Smooth muscle cell (in vitro differentiated cells): ENCODE measurements around the gene CCDC51. TPM values are rescaled to one million over a fixed set of nuclear protein-coding genes. Genes with fewer than 3 reads are reported as not detected.
A peak's percentile ranks its signal among the peaks of the same experiment; 100 is the strongest.
"Not testable (repeated sequence)": the region's sequence is repeated elsewhere in the genome, so short reads cannot be mapped to it uniquely, and the experiment has no call there.

Source experiments
- DNase-seq: peaks from one replicate; lab custom pipeline; 2025; ENCODE audit not compliant: unreplicated experiment; lab: John Stamatoyannopoulos, UW
- H2AFZ ChIP-seq: fragments of 200-600 bp; sonication (generic); 2 replicates; pipeline ENCODE4 v1.6.0; 2016; ENCODE audit warnings: antibody characterized with exemption, low read depth, mild to moderate bottlenecking
- H3F3A ChIP-seq: fragments of 200-600 bp; sonication (generic); 2 replicates; pipeline ENCODE4 v1.6.0; 2017; ENCODE audit warnings: antibody characterized with exemption, low read depth
- H3K27ac ChIP-seq: fragments of 200-600 bp; sonication (generic); 2 replicates; pipeline ENCODE4 v1.5.1; 2016; ENCODE audit warnings: low read depth, mild to moderate bottlenecking
- H3K27me3 ChIP-seq: fragments of 200-600 bp; sonication (generic); 2 replicates; pipeline ENCODE4 v1.6.1; 2016; ENCODE audit warnings: low read depth, mild to moderate bottlenecking
- H3K36me3 ChIP-seq: fragments of 200-600 bp; sonication (generic); 2 replicates; pipeline ENCODE4 v1.5.1; 2016; ENCODE audit warnings: low read depth
- H3K4me1 ChIP-seq: fragments of 200-600 bp; sonication (generic); 2 replicates; pipeline ENCODE4 v1.5.1; 2016; ENCODE audit warnings: low read depth
- H3K4me2 ChIP-seq: fragments of 200-600 bp; sonication (generic); 2 replicates; pipeline ENCODE4 v1.6.0; 2016; ENCODE audit warnings: mild to moderate bottlenecking
- H3K4me3 ChIP-seq: fragments of 200-600 bp; sonication (generic); 2 replicates; pipeline ENCODE4 v1.5.1; 2016; ENCODE audit warnings: mild to moderate bottlenecking
- H3K79me2 ChIP-seq: fragments of 200-600 bp; sonication (generic); 2 replicates; pipeline ENCODE4 v1.6.0; 2016; ENCODE audit warnings: low read depth, mild to moderate bottlenecking
- H3K9ac ChIP-seq: fragments of 200-600 bp; sonication (generic); 2 replicates; pipeline ENCODE4 v1.6.0; 2016; ENCODE audit warnings: low read depth
- H3K9me3 ChIP-seq: fragments of 200-600 bp; sonication (generic); replicated peaks from 2 replicates; pipeline ENCODE4 v1.5.1; 2016; ENCODE audit warnings: low read depth
- H4K20me1 ChIP-seq: fragments of 200-600 bp; sonication (generic); 2 replicates; pipeline ENCODE4 v1.6.0; 2016; ENCODE audit warnings: low read depth
- CTCF ChIP-seq: fragments of 200-600 bp; sonication (generic); IDR thresholded peaks from 2 replicates; pipeline ENCODE4 v1.5.1; 2017; ENCODE audit warnings: borderline replicate concordance, mild to moderate bottlenecking, antibody characterized with exemption; ENCODE audit not compliant: insufficient read depth, poor library complexity, severe bottlenecking
- WGBS: methylation state at CpG from one replicate; pipeline ENCODE4 v1.1.7; 2016; ENCODE audit warnings: low lambda C conversion rate; 5-methylcytosine and 5-hydroxymethylcytosine counted together
- polyA plus RNA-seq: library from polyadenylated mRNA; unstranded; fragments of >200 nt; fragmentation: Nextera tagmentation; extraction: Ambion mirVana; gene quantifications from 2 replicates; pipeline ENCODE4 v1.2.1, GENCODE V29; 2016
- total RNA-seq: library from RNA; depleted of rRNA; stranded (reverse); fragments of >200 nt; gene quantifications from 2 replicates; pipeline ENCODE4 v1.2.3, GENCODE V29; 2014

Gene CCDC51
- total and polyA plus RNA-seq, 2 experiments from 2014 or later: 9.0 to 18.3 TPM

GRCh38 chr3:48402281-48402732 lies 37.6 kb downstream of the CCDC51 start:
- DNase-seq: no peak
- Histone ChIP-seq H3K9me3 (no peaks in the 10 kb centered on the region), H3K4me3 (no peak overlapping the region), H3K9ac (no peak overlapping the region), H3K27me3 (no peaks in the 10 kb centered on the region), H3K4me1 (no peaks in the 10 kb centered on the region), H3K79me2 (no peaks in the 10 kb centered on the region), H3F3A (no peaks in the 10 kb centered on the region), H4K20me1 (no peaks in the 10 kb centered on the region), H3K36me3 (no peaks in the 10 kb centered on the region), H3K4me2 (no peak overlapping the region), H2AFZ (no peak overlapping the region), H3K27ac (peak overlapping the region; percentile 42)
- no peak for TF ChIP-seq CTCF
- 62% methylated on average over 8 of the region's 8 CpGs for WGBS

DNA sequence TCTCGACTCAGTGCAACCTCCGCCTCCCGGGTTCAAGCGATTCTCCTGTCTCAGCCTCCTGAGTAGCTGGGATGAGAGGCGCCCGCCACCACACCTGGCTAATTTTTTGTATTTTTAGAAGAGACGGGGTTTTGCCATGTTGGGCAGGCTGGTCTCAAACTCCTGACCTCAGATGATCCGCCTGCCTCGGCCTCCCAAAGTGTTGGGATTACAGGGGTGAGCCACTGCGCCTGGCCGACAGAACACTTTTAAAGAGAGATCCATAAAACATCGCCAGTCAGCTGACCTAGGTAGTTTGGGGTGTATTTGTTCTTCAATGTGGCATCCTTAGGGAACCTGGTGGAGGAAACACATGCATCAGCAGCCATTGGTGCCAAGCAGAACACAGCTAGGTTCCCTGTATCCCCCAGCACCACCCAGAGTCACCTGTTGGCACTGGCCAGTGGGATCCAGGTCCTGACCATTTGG lies 38.5 kb downstream of the CCDC51 start:
- H4K20me1 ChIP-seq, H3K27me3 ChIP-seq, H3K36me3 ChIP-seq, H2AFZ ChIP-seq, DNase-seq, H3K4me3 ChIP-seq, H3K9me3 ChIP-seq, H3K4me1 ChIP-seq, H3K4me2 ChIP-seq, H3F3A ChIP-seq, H3K9ac ChIP-seq, H3K79me2 ChIP-seq: not testable (repeated sequence)
- WGBS: 98% methylated on average over 12 of the region's 12 CpGs
- peak overlapping the region; percentile 42 for H3K27ac ChIP-seq

GRCh38 chr3:48400824-48401433 lies 39.0 kb downstream of the CCDC51 start:
- H2AFZ ChIP-seq: no peak overlapping the region
- no peaks in the 10 kb centered on the region for H3K9me3 ChIP-seq
- H3K4me1 ChIP-seq: no peaks in the 10 kb centered on the region
- TF ChIP-seq CTCF: peak; percentile 74
- no peak for DNase-seq
- no peaks in the 10 kb centered on the region for H4K20me1 ChIP-seq
- no peaks in the 10 kb centered on the region for H3F3A ChIP-seq
- no peaks in the 10 kb centered on the region for H3K27me3 ChIP-seq
- no peak overlapping the region for H3K9ac ChIP-seq
- 80% methylated on average over 6 of the region's 6 CpGs for WGBS
- H3K4me2 ChIP-seq: no peak overlapping the region
- H3K36me3 ChIP-seq: no peaks in the 10 kb centered on the region
- no peak overlapping the region for H3K4me3 ChIP-seq
- H3K79me2 ChIP-seq: no peaks in the 10 kb centered on the region
- H3K27ac ChIP-seq: no peak overlapping the region

DNA sequence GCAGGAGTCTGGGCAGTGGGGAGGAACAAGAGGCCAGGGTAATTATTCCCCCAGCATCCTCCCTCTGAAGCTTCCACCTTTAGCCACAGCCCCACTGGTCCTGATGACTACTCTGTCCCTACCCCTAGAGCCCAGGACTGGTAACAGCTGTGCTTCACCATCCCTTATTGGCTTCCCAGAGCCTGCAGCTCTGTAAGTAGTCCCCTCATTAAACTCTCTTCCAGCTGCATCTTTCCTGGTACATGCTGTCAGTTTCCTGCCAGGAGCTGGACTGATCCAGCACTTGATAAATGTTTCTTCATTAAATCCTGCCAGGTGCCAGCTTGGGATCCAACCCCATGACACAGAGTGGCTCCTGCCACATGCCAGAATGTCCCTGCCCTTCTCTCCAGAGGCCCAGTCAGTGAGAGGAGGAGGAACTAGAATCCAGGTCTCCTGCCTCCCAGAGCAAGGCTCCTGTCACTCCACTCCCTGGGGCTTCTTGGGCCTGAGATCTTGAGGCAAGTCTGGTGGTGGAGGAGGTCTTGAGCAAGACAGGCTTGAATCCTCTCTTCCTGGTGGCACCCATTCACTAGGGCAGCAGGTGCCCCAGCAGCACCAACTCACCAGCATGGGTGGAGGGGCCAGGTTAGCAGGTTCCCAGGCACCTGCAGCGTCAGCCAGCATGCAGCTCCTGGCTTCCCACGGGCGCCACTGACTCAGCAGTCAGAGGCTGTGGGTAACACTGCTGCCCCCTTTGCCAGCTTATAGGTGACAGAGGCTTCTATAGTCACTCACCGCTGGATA lies 40.3 kb downstream of the CCDC51 start:
- H3K27me3 ChIP-seq: no peaks in the 10 kb centered on the region
- no peak overlapping the region for H3K4me3 ChIP-seq
- no peaks in the 10 kb centered on the region for H3K9me3 ChIP-seq
- WGBS: 88% methylated on average over 4 of the region's 4 CpGs
- no peak overlapping the region for H2AFZ ChIP-seq
- H3K36me3 ChIP-seq: no peaks in the 10 kb centered on the region
- no peak overlapping the region for H3K4me2 ChIP-seq
- H3K27ac ChIP-seq: no peak overlapping the region
- H3F3A ChIP-seq: no peaks in the 10 kb centered on the region
- H3K9ac ChIP-seq: no peak overlapping the region
- no peak for TF ChIP-seq CTCF
- no peaks in the 10 kb centered on the region for H3K4me1 ChIP-seq
- no peak for DNase-seq
- no peaks in the 10 kb centered on the region for H4K20me1 ChIP-seq
- H3K79me2 ChIP-seq: no peaks in the 10 kb centered on the region
